Prostate gland (tissue), 2 donors: ENCODE measurements around the gene ROR1. TPM values are rescaled to one million over a fixed set of nuclear protein-coding genes. Genes with fewer than 3 reads are reported as not detected.

Experiments
- DNase-seq: peaks from one replicate; pipeline ENCODE4 v3.0.0-alpha.2; 2019; ENCODE audit warnings: low spot score
- H3K27ac ChIP-seq, 2 donors: fragments of 200-600 bp; sonication (generic); 2 replicates each; pipeline ENCODE4 v1.5.1; 2017 to 2019
- H3K27me3 ChIP-seq: fragments of 200-600 bp; sonication (generic); replicated peaks from 2 replicates; pipeline ENCODE4 v1.5.1; 2019; ENCODE audit not compliant: insufficient read depth
- H3K36me3 ChIP-seq, 2 donors: fragments of 200-600 bp; sonication (generic); 1 replicate in 1 of 2; 2 replicates in 1 of 2; pipeline versions ENCODE4 v1.5.1 to v1.8.1; 2017 to 2019
- H3K4me1 ChIP-seq: fragments of 200-600 bp; sonication (generic); replicated peaks from 2 replicates; pipeline ENCODE4 v1.5.1; 2019
- H3K4me3 ChIP-seq, 2 donors: fragments of 200-600 bp; sonication (generic); 2 replicates each; pipeline ENCODE4 v1.5.1; 2017 to 2019
- H3K9me3 ChIP-seq: fragments of 200-600 bp; sonication (generic); 2 replicates; pipeline ENCODE4 v1.5.1; 2017
- CTCF ChIP-seq, 4 experiments: fragments of 200-600 bp in 2 of 4; fragments of 450-650 bp in 2 of 4; sonication (generic) in 2 of 4; IDR thresholded peaks; 1 replicate in 3 of 4; 2 replicates in 1 of 4; pipeline ENCODE4 v1.5.1; 2016 to 2019; ENCODE audit warnings: antibody characterized with exemption in 4 of 4, mild to moderate bottlenecking in 2 of 4, moderate library complexity in 2 of 4
- POLR2A ChIP-seq: fragments of 450-650 bp; IDR thresholded peaks from one replicate; pipeline ENCODE4 v1.6.1; 2016; ENCODE audit warnings: antibody characterized with exemption, mild to moderate bottlenecking
- POLR2AphosphoS5 ChIP-seq: sonication (generic); formaldehyde crosslinking; IDR thresholded peaks from one replicate; pipeline ENCODE4 v1.6.1; 2017; ENCODE audit warnings: antibody characterized with exemption
- WGBS: methylation state at CpG from one replicate; pipeline ENCODE4 v1.1.5; 2018; 5-methylcytosine and 5-hydroxymethylcytosine counted together
- intact Hi-C: fragments of 100-400 bp; cut with DNase I; formaldehyde crosslinking; loops from one replicate; pipeline ENCODE4 v1.14.2; 2022
- total RNA-seq, 2 donors: library from RNA; depleted of rRNA; stranded (reverse); fragments of >200 nt; gene quantifications; one replicate each; pipeline ENCODE4 v1.1.0, GENCODE V29; 2016

ROR1 gene
- total RNA-seq, 2 donors from 2014 or later = 7.3 to 11.1 TPM

- TF ChIP-seq CTCF (IDR thresholded peaks at IDR 0.05) (no peak), POLR2A (no peak), POLR2AphosphoS5 (no peak)
- Histone ChIP-seq H3K4me3 (no peak overlapping the region), H3K36me3 (no peaks in the 10 kb centered on the region), H3K4me1 (no peaks in the 10 kb centered on the region), H3K9me3 (no peaks in the 10 kb centered on the region), H3K27me3 (no peaks in the 10 kb centered on the region), H3K27ac (no peak overlapping the region)
- intact Hi-C loops = no loop called here
- DNase-seq = no peak
These were observed 16.5 kb upstream of the ROR1 start for GRCh38 chr1:63757334-63757733.

- no peaks in the 10 kb centered on the region for H3K27me3 ChIP-seq
- DNase-seq = no peak
- H3K36me3 ChIP-seq = no peaks in the 10 kb centered on the region
- intact Hi-C loops = no loop called here
- TF ChIP-seq CTCF (IDR thresholded peaks at IDR 0.05) (no peak), POLR2A (no peak), POLR2AphosphoS5 (no peak)
- 79% methylated on average over 6 of the region's 6 CpGs for WGBS
- H3K4me3 ChIP-seq = no peak overlapping the region
- no peak overlapping the region for H3K27ac ChIP-seq
- H3K4me1 ChIP-seq = no peaks in the 10 kb centered on the region
- no peaks in the 10 kb centered on the region for H3K9me3 ChIP-seq
These were observed 15.0 kb upstream of the ROR1 start for GRCh38 chr1:63758791-63759190.

- no peak for DNase-seq
- no peaks in the 10 kb centered on the region for H3K36me3 ChIP-seq
- TF ChIP-seq CTCF (IDR thresholded peaks at IDR 0.05) (no peak), POLR2AphosphoS5 (no peak), POLR2A (no peak)
These were observed 14.0 kb upstream of the ROR1 start for GRCh38 chr1:63759778-63760177.

GRCh38 chr1:63770381-63770780 lies 3.4 kb upstream of the ROR1 start:
- Histone ChIP-seq H3K9me3 (no peaks in the 10 kb centered on the region), H3K27me3 (no peaks in the 10 kb centered on the region), H3K4me3 (no peak overlapping the region), H3K36me3 (no peaks in the 10 kb centered on the region), H3K4me1 (no peaks in the 10 kb centered on the region), H3K27ac (no peak overlapping the region)
- WGBS = 55% methylated on average over 1 of the region's 1 CpG
- no peak for DNase-seq
- intact Hi-C loops = loop anchor here (10.0 kb wide), 1 partner anchor 394 kb away; no protein-coding TSS in a partner anchor
- no peak for TF ChIP-seq POLR2A
- no peak for TF ChIP-seq POLR2AphosphoS5
- no peak for TF ChIP-seq CTCF (IDR thresholded peaks at IDR 0.05)

More at GRCh38 chr1:63759778-63760177, 14.0 kb upstream of the ROR1 start:
- no peak overlapping the region for H3K4me3 ChIP-seq
- no peaks in the 10 kb centered on the region for H3K4me1 ChIP-seq
- intact Hi-C loops = no loop called here
- no peaks in the 10 kb centered on the region for H3K27me3 ChIP-seq
- no peaks in the 10 kb centered on the region for H3K9me3 ChIP-seq
- H3K27ac ChIP-seq = no peak overlapping the region

GRCh38 chr1:63772201-63772600 lies 1.6 kb upstream of the ROR1 start:
- intact Hi-C loops = loop anchor here (10.0 kb wide), 1 partner anchor 393 kb away; no protein-coding TSS in a partner anchor
- 90% methylated on average over 3 of the region's 3 CpGs for WGBS

More at GRCh38 chr1:63772201-63772600, 1.6 kb upstream of the ROR1 start:
- H3K27ac ChIP-seq = no peak overlapping the region
- H3K4me1 ChIP-seq = no peaks in the 10 kb centered on the region
- DNase-seq = no peak
- no peak overlapping the region for H3K4me3 ChIP-seq
- no peak for TF ChIP-seq POLR2AphosphoS5
- TF ChIP-seq CTCF (IDR thresholded peaks at IDR 0.05) = no peak
- TF ChIP-seq POLR2A = no peak
- H3K9me3 ChIP-seq = no peaks in the 10 kb centered on the region
- H3K36me3 ChIP-seq = no peaks in the 10 kb centered on the region
- H3K27me3 ChIP-seq = no peaks in the 10 kb centered on the region
